SK-N-SH (cell line): ENCODE data around the gene STEAP3. TPM values are rescaled to one million over a fixed set of nuclear protein-coding genes. Genes with fewer than 3 reads are reported as not detected.

Source experiments
- CTCF ChIA-PET: fragments of 300-600, 350-600 bp; formaldehyde crosslinking; extraction: SDS; loops from one replicate; lab custom pipeline; 2021; lab: Yijun Ruan, JAX
- POLR2A ChIA-PET: fragments of 350-600 bp; sonication (Branson Sonifier 250); formaldehyde crosslinking; extraction: SDS; loops from one replicate; lab custom pipeline; 2020; ENCODE audit warnings: antibody characterized with exemption, inconsistent platforms; lab: Yijun Ruan, JAX
- DNase-seq: peaks from one replicate; pipeline ENCODE4 v3.0.0; 2012
- H2AFZ ChIP-seq: fragments of 200-600 bp; sonication (generic); 2 replicates; pipeline ENCODE4 v1.8.1; 2016; ENCODE audit warnings: antibody characterized with exemption, mild to moderate bottlenecking, low read depth
- H3F3A ChIP-seq: fragments of 200-600 bp; sonication (generic); replicated peaks from 2 replicates; pipeline ENCODE3; 2016; ENCODE audit warnings: antibody characterized with exemption, mild to moderate bottlenecking; ENCODE audit not compliant: insufficient read depth
- H3K27ac ChIP-seq, 2 experiments: fragments of 200-500 bp in 1 of 2; fragments of 200-600 bp in 1 of 2; sonication (Bioruptor generic) in 1 of 2; sonication (generic), shearing (Covaris generic) in 1 of 2; 2 replicates each; pipeline versions ENCODE4 v1.5.1 to v1.6.1; 2014 to 2016; ENCODE audit warnings: low read depth in 2 of 2, inconsistent platforms in 1 of 2, low read length in 1 of 2, mild to moderate bottlenecking in 1 of 2, mixed read lengths in 1 of 2
- H3K27me3 ChIP-seq: fragments of 200-600 bp; sonication (generic), shearing (Covaris generic); 2 replicates; pipeline ENCODE4 v1.6.1; 2016; ENCODE audit warnings: mixed run types; ENCODE audit not compliant: insufficient read depth
- H3K36me3 ChIP-seq, 2 experiments: fragments of 200-500 bp in 1 of 2; fragments of 200-600 bp in 1 of 2; sonication (Bioruptor generic) in 1 of 2; sonication (generic) in 1 of 2; replicated peaks in 1 of 2; 2 replicates each; pipeline versions ENCODE3 to v1.5.1; 2014 to 2016; ENCODE audit warnings: low read length in 1 of 2, mild to moderate bottlenecking in 1 of 2; ENCODE audit not compliant: insufficient read depth in 2 of 2, control insufficient read depth in 1 of 2
- H3K4me1 ChIP-seq, 2 experiments: fragments of 200-500 bp in 1 of 2; fragments of 200-600 bp in 1 of 2; sonication (Bioruptor generic) in 1 of 2; sonication (generic), shearing (Covaris generic) in 1 of 2; 2 replicates each; pipeline versions ENCODE4 v1.5.1 to v1.6.1; 2014 to 2016; ENCODE audit warnings: low read depth in 1 of 2, low read length in 1 of 2, mixed run types in 1 of 2; ENCODE audit not compliant: insufficient read depth in 2 of 2, control insufficient read depth in 1 of 2
- H3K4me2 ChIP-seq: fragments of 200-600 bp; sonication (generic), shearing (Covaris generic); 2 replicates; pipeline ENCODE4 v1.6.1; 2017; ENCODE audit warnings: mixed run types
- H3K4me3 ChIP-seq, 2 experiments: fragments of 200-500 bp in 1 of 2; fragments of 200-600 bp in 1 of 2; sonication (Bioruptor generic) in 1 of 2; sonication (generic), shearing (Covaris generic) in 1 of 2; 2 replicates each; pipeline versions ENCODE4 v1.5.1 to v1.8.1; 2014 to 2016; ENCODE audit warnings: low read depth in 2 of 2, inconsistent platforms in 1 of 2, low read length in 1 of 2, mild to moderate bottlenecking in 1 of 2, mixed read lengths in 1 of 2, moderate library complexity in 1 of 2
- H3K79me2 ChIP-seq: fragments of 200-600 bp; sonication (generic); 2 replicates; pipeline ENCODE4 v1.8.1; 2017; ENCODE audit warnings: mild to moderate bottlenecking; ENCODE audit not compliant: insufficient read depth
- H3K9ac ChIP-seq: fragments of 200-600 bp; sonication (generic); 2 replicates; pipeline ENCODE4 v1.6.1; 2017; ENCODE audit warnings: mixed run types
- H3K9me2 ChIP-seq: fragments of 200-600 bp; sonication (generic); 2 replicates; pipeline ENCODE4 v1.6.1; 2017; ENCODE audit warnings: mixed run types
- H3K9me3 ChIP-seq: fragments of 200-600 bp; sonication (generic); 2 replicates; pipeline ENCODE4 v1.6.1; 2017; ENCODE audit warnings: mixed run types, mild to moderate bottlenecking, moderate library complexity
- H4K20me1 ChIP-seq: fragments of 200-600 bp; sonication (generic); 2 replicates; pipeline ENCODE4 v1.6.1; 2017; ENCODE audit warnings: mild to moderate bottlenecking, mixed run types; ENCODE audit not compliant: insufficient read depth
- EP300 ChIP-seq, 2 experiments: IDR thresholded peaks; 2 replicates each; pipeline versions ENCODE4 v1.4.0 to v1.6.1; 2012; ENCODE audit warnings: borderline replicate concordance in 1 of 2, low read depth in 1 of 2, low read length in 1 of 2
- EZH2phosphoT487 ChIP-seq: fragments of 200-600 bp; sonication (generic); IDR thresholded peaks from 2 replicates; pipeline ENCODE4 v1.6.1; 2017; ENCODE audit warnings: low read depth, mixed run types, mild to moderate bottlenecking, antibody characterized with exemption, moderate library complexity, borderline replicate concordance
- FOXJ3 ChIP-seq: sonication (generic); formaldehyde crosslinking; IDR thresholded peaks from 2 replicates; pipeline ENCODE4 v1.5.1; 2020; ENCODE audit warnings: mild to moderate bottlenecking, missing genetic modification reagents
- FOXM1 ChIP-seq: IDR thresholded peaks from 2 replicates; pipeline ENCODE4 v1.4.0; 2012; ENCODE audit warnings: low read depth, mild to moderate bottlenecking
- GABPA ChIP-seq: IDR thresholded peaks from 2 replicates; pipeline ENCODE4 v1.4.0; 2012; ENCODE audit warnings: low read depth, mild to moderate bottlenecking
- GATA2 ChIP-seq: sonication (generic); formaldehyde crosslinking; IDR thresholded peaks from 2 replicates; pipeline ENCODE4 v1.5.0; 2020; ENCODE audit warnings: mild to moderate bottlenecking, missing genetic modification reagents
- MXI1 ChIP-seq: IDR thresholded peaks from 2 replicates; pipeline ENCODE4 v1.6.1; 2012; ENCODE audit warnings: mild to moderate bottlenecking, low read depth, low read length, improper control_type of control experiment
- NRF1 ChIP-seq: IDR thresholded peaks from 2 replicates; pipeline ENCODE4 v1.6.1; 2012; ENCODE audit warnings: low read depth, mild to moderate bottlenecking, low read length
- POLR2AphosphoS5 ChIP-seq: IDR thresholded peaks from 2 replicates; pipeline ENCODE4 v1.6.1; 2012; ENCODE audit warnings: low read depth, low read length
- RAD21 ChIP-seq: IDR thresholded peaks from 2 replicates; pipeline ENCODE4 v1.6.1; 2012; ENCODE audit warnings: mild to moderate bottlenecking, low read length
- RCOR1 ChIP-seq: fragments of 150-350 bp; IDR thresholded peaks from 2 replicates; pipeline ENCODE4 v1.6.1; 2017; ENCODE audit warnings: antibody characterized with exemption, low read length
- RXRA ChIP-seq: IDR thresholded peaks from 2 replicates; pipeline ENCODE4 v1.4.0; 2012; ENCODE audit warnings: low read depth, mild to moderate bottlenecking, borderline replicate concordance
- TAF1 ChIP-seq: IDR thresholded peaks from 2 replicates; pipeline ENCODE4 v1.6.1; 2012; ENCODE audit warnings: low read depth, mild to moderate bottlenecking, low read length, moderate library complexity, borderline replicate concordance
- TCF12 ChIP-seq: IDR thresholded peaks from 2 replicates; pipeline ENCODE4 v1.4.0; 2012
- YY1 ChIP-seq: IDR thresholded peaks from 2 replicates; pipeline ENCODE4 v1.4.0; 2012; ENCODE audit warnings: low read depth, mild to moderate bottlenecking
- WGBS: methylation state at CpG from one replicate; pipeline ENCODE4 v1.1.6; 2017; ENCODE audit warnings: low lambda C conversion rate; 5-methylcytosine and 5-hydroxymethylcytosine counted together
- polyA plus RNA-seq, 3 experiments: library from polyadenylated mRNA; depleted of rRNA; stranded (reverse); fragments of >200 nt; gene quantifications; 2 replicates each; pipeline ENCODE4 v1.2.3, GENCODE V29; 2012
- TF ChIP-seq, protein P1 (sequence below): IDR thresholded peaks from 2 replicates; pipeline ENCODE4 v1.4.0; 2012; ENCODE audit warnings: low read depth, borderline replicate concordance
- TF ChIP-seq, protein P2 (sequence below): IDR thresholded peaks from 2 replicates; pipeline ENCODE4 v1.4.0; 2012; ENCODE audit warnings: low read depth, borderline replicate concordance
- TF ChIP-seq, protein P3 (sequence below): fragments of 200-600 bp; sonication (generic); IDR thresholded peaks from 2 replicates; pipeline ENCODE4 v1.6.1; 2017; ENCODE audit warnings: antibody characterized with exemption, mild to moderate bottlenecking, moderate library complexity
- TF ChIP-seq, protein P4 (sequence below): IDR thresholded peaks from 2 replicates; pipeline ENCODE4 v1.4.0; 2012; ENCODE audit warnings: low read depth

The STEAP3 gene
- polyA plus RNA-seq, 1 of the 3 experiments (the other 2 are of a cell fraction): 30.6 TPM

- TF ChIP-seq, protein P1, sequence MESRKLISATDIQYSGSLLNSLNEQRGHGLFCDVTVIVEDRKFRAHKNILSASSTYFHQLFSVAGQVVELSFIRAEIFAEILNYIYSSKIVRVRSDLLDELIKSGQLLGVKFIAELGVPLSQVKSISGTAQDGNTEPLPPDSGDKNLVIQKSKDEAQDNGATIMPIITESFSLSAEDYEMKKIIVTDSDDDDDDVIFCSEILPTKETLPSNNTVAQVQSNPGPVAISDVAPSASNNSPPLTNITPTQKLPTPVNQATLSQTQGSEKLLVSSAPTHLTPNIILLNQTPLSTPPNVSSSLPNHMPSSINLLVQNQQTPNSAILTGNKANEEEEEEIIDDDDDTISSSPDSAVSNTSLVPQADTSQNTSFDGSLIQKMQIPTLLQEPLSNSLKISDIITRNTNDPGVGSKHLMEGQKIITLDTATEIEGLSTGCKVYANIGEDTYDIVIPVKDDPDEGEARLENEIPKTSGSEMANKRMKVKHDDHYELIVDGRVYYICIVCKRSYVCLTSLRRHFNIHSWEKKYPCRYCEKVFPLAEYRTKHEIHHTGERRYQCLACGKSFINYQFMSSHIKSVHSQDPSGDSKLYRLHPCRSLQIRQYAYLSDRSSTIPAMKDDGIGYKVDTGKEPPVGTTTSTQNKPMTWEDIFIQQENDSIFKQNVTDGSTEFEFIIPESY: no peak
- TF ChIP-seq GABPA (no peak), MXI1 (no peak), RCOR1 (no peak), GATA2 (CRISPR knock-in tag) (no peak), TCF12 (no peak)
Measured at GRCh38 chr2:119222863-119223520, 642 bp upstream of the STEAP3 start (continued).

DNA sequence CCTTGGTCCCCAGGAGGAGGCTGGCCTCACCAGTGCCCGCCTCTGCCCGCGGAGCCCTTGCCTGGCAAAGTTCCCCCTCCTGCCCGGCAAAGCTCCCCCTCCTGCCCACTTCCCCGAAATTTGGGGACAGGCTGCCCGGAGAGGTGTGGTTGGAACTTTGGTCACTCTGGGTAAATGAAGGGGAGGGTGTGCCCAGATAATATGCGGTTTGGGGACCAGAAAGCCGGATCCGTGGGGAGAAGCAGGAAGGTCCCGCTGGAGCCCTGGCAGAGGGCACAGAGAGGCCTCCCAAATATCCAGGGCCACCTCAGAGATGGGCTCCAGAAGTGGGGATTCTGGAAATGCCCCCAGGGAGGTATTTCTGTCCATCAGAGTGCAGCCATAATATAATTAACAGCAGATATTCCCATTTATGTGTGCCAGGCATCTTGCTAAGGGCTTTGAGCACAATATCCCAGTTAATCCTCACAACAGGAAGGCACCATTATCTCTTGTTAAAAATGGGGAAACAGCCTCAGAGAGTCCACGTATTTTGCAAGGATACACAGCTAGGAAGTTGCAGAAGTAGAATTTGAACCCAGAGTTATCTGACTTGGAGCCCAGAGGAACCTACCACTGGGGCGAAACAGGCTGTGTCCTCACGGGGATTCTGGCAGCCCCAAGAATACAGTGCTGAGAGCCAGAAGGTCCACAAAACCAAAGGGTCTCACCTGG, 914 bp downstream of the STEAP3 start:
- Histone ChIP-seq H3K79me2 (no peaks in the 10 kb centered on the region), H3F3A (no peaks in the 10 kb centered on the region), H2AFZ (peak overlapping the region; percentile 88; the same call in 1 of the 2 replicates), H3K27me3 (no peaks in the 10 kb centered on the region), H3K4me3 (peak overlapping the region; percentile 69 to 75), H3K9ac (peak overlapping the region; percentile 62; the same call in 1 of the 2 replicates), H4K20me1 (no peaks in the 10 kb centered on the region), H3K36me3 (no peaks in the 10 kb centered on the region), H3K4me1 (peaks cover 4 to 16% of the 10 kb centered on the region in 2 experiments; a peak in 2 of 4 replicates), H3K27ac (no peak overlapping the region), H3K9me2 (no peaks in the 10 kb centered on the region), H3K4me2 (peak overlapping the region; percentile 95), H3K9me3 (no peaks in the 10 kb centered on the region)
- 19% methylated on average over 9 of the region's 13 CpGs for WGBS
- DNase-seq: peak; percentile 67
- TF ChIP-seq RCOR1 (peak; percentile 69), YY1 (no peak), RXRA (no peak), FOXJ3 (no peak), TAF1 (no peak), MXI1 (no peak), FOXM1 (no peak), GATA2 (CRISPR knock-in tag) (no peak), EZH2phosphoT487 (no peak), RAD21 (0 out of 2 replicates have a peak, but pooled peaks have one; percentile 4), NRF1 (no peak), EP300 (IDR thresholded peaks at IDR 0.05; ENCODE audit: borderline replicate concordance in 1 of 2, low read depth in 1 of 2, low read length in 1 of 2) (0 out of 4 replicates have a peak, but pooled peaks of 1 of the 2 experiments have one; percentile 40), POLR2AphosphoS5 (no peak), GABPA (no peak)
- TF ChIP-seq, protein P1: no peak
- TF ChIP-seq, protein P2, sequence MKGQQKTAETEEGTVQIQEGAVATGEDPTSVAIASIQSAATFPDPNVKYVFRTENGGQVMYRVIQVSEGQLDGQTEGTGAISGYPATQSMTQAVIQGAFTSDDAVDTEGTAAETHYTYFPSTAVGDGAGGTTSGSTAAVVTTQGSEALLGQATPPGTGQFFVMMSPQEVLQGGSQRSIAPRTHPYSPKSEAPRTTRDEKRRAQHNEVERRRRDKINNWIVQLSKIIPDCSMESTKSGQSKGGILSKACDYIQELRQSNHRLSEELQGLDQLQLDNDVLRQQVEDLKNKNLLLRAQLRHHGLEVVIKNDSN: no peak
- TF ChIP-seq, protein P3, sequence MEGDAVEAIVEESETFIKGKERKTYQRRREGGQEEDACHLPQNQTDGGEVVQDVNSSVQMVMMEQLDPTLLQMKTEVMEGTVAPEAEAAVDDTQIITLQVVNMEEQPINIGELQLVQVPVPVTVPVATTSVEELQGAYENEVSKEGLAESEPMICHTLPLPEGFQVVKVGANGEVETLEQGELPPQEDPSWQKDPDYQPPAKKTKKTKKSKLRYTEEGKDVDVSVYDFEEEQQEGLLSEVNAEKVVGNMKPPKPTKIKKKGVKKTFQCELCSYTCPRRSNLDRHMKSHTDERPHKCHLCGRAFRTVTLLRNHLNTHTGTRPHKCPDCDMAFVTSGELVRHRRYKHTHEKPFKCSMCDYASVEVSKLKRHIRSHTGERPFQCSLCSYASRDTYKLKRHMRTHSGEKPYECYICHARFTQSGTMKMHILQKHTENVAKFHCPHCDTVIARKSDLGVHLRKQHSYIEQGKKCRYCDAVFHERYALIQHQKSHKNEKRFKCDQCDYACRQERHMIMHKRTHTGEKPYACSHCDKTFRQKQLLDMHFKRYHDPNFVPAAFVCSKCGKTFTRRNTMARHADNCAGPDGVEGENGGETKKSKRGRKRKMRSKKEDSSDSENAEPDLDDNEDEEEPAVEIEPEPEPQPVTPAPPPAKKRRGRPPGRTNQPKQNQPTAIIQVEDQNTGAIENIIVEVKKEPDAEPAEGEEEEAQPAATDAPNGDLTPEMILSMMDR: no peak
- TF ChIP-seq, protein P4, sequence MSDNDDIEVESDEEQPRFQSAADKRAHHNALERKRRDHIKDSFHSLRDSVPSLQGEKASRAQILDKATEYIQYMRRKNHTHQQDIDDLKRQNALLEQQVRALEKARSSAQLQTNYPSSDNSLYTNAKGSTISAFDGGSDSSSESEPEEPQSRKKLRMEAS: no peak
- CTCF ChIA-PET: interaction anchor here (0.7 to 2.8 kb wide), 9 partner anchors 9 to 86 kb away, joined by 3 to 10 read pairs (median 5); no protein-coding TSS in a partner anchor
- POLR2A ChIA-PET: no interaction called here
